HL-60 (cell line): ENCODE measurements around the gene MTHFD1L.
A peak's percentile ranks its signal among the peaks of the same experiment; 100 is the strongest.

Experiments
- DNase-seq, 2 experiments: peaks; one replicate each; pipeline ENCODE4 v3.0.0-alpha.2; 2010 to 2020; ENCODE audit warnings: low read depth in 1 of 2, low spot score in 1 of 2
- H3K27ac ChIP-seq: fragments of 250-450 bp; sonication (Bioruptor Pico); replicated peaks from 2 replicates; pipeline ENCODE4 v1.5.1; 2020; ENCODE audit warnings: mild to moderate bottlenecking, moderate library complexity
- H3K27me3 ChIP-seq: fragments of 250-450 bp; sonication (Bioruptor Pico); 2 replicates; pipeline ENCODE4 v1.5.1; 2021; ENCODE audit warnings: mild to moderate bottlenecking, moderate library complexity; ENCODE audit not compliant: insufficient read depth, poor library complexity, severe bottlenecking
- H3K4me3 ChIP-seq: replicated peaks from 2 replicates; pipeline ENCODE4 v1.5.1; 2011; ENCODE audit warnings: mild to moderate bottlenecking, control low read depth, low read length; ENCODE audit not compliant: insufficient read depth
- GABPA ChIP-seq: IDR thresholded peaks from 2 replicates; pipeline ENCODE4 v1.6.1; 2012; ENCODE audit warnings: low read depth
- POLR2AphosphoS5 ChIP-seq: IDR thresholded peaks from 2 replicates; pipeline ENCODE4 v1.6.1; 2012; ENCODE audit warnings: low read depth
- SPI1 ChIP-seq: IDR thresholded peaks from 2 replicates; pipeline ENCODE4 v1.6.1; 2012; ENCODE audit warnings: low read depth, mild to moderate bottlenecking, borderline replicate concordance
- TF ChIP-seq, protein P1 (sequence below): IDR thresholded peaks from one replicate; pipeline ENCODE4 v1.5.1; 2011; ENCODE audit warnings: low read length, control low read depth, inconsistent platforms; ENCODE audit not compliant: insufficient read depth
- TF ChIP-seq, protein P2 (sequence below): IDR thresholded peaks from 2 replicates; pipeline ENCODE4 v1.6.1; 2012; ENCODE audit warnings: low read depth; ENCODE audit not compliant: insufficient replicate concordance

The MTHFD1L gene

DNA sequence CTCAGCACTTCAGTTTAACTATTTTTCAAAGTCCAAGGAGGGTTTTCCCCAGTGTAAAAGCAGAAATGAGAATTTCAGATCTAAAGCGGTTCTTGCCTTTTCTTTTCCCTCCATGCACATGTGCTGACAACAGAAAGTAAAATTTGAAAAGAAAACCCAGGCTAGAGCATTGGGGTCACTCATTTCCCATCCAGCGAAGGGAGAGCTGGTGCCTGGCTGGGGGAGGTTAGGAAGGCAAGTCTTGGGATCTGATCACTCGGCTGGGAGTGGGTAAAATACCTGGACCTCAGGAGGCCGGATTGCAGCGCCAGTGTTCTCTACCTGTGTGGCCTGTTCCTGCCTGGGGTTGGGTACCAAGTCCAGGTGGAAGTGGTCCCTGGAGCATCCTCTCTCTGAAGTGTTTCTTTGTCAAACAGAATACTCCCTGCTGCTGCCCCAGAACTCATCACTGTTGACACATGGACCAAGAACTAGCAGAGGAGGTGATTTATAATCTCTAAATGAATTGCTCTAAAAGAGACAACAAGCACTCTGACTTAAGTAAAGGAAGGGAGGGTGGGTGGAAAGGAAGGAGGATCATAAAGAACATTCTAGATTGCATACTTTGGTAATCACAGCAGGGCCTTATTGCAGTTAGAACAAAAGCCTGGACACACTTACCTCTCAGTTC lies 136.0 kb downstream of the MTHFD1L start:
- H3K4me3 ChIP-seq: no peak overlapping the region
- no peak overlapping the region for H3K27ac ChIP-seq
- no peaks in the 10 kb centered on the region for H3K27me3 ChIP-seq
- TF ChIP-seq POLR2AphosphoS5: no peak
- TF ChIP-seq GABPA: no peak
- TF ChIP-seq, protein P1, sequence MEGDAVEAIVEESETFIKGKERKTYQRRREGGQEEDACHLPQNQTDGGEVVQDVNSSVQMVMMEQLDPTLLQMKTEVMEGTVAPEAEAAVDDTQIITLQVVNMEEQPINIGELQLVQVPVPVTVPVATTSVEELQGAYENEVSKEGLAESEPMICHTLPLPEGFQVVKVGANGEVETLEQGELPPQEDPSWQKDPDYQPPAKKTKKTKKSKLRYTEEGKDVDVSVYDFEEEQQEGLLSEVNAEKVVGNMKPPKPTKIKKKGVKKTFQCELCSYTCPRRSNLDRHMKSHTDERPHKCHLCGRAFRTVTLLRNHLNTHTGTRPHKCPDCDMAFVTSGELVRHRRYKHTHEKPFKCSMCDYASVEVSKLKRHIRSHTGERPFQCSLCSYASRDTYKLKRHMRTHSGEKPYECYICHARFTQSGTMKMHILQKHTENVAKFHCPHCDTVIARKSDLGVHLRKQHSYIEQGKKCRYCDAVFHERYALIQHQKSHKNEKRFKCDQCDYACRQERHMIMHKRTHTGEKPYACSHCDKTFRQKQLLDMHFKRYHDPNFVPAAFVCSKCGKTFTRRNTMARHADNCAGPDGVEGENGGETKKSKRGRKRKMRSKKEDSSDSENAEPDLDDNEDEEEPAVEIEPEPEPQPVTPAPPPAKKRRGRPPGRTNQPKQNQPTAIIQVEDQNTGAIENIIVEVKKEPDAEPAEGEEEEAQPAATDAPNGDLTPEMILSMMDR: no peak
- TF ChIP-seq, protein P2, sequence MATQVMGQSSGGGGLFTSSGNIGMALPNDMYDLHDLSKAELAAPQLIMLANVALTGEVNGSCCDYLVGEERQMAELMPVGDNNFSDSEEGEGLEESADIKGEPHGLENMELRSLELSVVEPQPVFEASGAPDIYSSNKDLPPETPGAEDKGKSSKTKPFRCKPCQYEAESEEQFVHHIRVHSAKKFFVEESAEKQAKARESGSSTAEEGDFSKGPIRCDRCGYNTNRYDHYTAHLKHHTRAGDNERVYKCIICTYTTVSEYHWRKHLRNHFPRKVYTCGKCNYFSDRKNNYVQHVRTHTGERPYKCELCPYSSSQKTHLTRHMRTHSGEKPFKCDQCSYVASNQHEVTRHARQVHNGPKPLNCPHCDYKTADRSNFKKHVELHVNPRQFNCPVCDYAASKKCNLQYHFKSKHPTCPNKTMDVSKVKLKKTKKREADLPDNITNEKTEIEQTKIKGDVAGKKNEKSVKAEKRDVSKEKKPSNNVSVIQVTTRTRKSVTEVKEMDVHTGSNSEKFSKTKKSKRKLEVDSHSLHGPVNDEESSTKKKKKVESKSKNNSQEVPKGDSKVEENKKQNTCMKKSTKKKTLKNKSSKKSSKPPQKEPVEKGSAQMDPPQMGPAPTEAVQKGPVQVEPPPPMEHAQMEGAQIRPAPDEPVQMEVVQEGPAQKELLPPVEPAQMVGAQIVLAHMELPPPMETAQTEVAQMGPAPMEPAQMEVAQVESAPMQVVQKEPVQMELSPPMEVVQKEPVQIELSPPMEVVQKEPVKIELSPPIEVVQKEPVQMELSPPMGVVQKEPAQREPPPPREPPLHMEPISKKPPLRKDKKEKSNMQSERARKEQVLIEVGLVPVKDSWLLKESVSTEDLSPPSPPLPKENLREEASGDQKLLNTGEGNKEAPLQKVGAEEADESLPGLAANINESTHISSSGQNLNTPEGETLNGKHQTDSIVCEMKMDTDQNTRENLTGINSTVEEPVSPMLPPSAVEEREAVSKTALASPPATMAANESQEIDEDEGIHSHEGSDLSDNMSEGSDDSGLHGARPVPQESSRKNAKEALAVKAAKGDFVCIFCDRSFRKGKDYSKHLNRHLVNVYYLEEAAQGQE: no peak
- no peak for TF ChIP-seq SPI1
- DNase-seq: no peak

DNA sequence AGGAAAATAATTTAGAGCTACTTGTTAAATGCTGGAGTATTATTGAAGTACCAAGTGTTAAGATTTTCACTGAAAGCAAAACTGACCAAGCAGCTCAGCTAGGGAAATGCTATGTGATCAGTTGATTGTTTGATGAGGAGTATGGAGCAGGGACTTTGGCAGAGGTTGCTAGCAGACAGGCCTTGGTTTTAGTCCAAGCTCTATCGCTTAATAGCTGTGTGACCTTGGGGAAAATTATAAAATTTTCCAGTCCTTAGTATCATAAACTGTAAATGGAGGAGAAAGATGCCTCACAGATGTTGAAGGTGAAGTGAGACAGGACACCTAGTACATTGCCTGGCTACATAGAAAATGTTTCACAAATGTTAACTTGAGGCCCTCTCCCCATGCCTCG lies 136.6 kb downstream of the MTHFD1L start:
- H3K27me3 ChIP-seq: no peaks in the 10 kb centered on the region
- TF ChIP-seq, protein P1: no peak
- no peak for TF ChIP-seq SPI1
- TF ChIP-seq, protein P2: no peak
- TF ChIP-seq POLR2AphosphoS5: no peak
- no peak for TF ChIP-seq GABPA
- no peak for DNase-seq
- H3K4me3 ChIP-seq: no peak overlapping the region
- H3K27ac ChIP-seq: no peak overlapping the region

DNA sequence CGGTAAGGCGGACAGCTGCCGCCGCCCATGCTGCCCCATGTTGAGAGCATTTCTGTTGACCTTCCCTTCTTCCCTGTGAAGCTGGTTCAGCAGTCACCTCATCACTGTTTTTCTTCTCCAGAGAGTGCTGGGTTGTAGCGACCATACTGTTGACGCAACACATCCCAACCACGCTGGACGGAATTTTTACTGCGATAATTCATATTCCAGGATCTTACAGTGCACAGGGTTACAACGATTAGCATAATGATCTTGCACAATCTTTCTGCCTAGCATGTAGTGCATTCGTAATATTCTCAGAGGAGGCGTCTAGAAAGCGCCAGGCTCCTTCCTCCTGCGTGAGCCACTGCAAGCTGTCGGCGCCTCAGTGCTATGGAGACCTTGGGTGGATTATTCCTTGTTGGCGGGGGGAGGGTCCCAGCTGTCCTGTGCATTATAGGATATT lies 137.0 kb downstream of the MTHFD1L start:
- H3K27me3 ChIP-seq: no peaks in the 10 kb centered on the region
- TF ChIP-seq SPI1: no peak
- no peak for TF ChIP-seq POLR2AphosphoS5
- TF ChIP-seq, protein P1: no peak
- TF ChIP-seq, protein P2: no peak
- peak in 1 of 2 experiments; percentile 27 for DNase-seq
- H3K27ac ChIP-seq: no peak overlapping the region
- no peak overlapping the region for H3K4me3 ChIP-seq
